Kidney (tissue), 14 donors: ENCODE results near the gene PEX13. TPM values are rescaled to one million over a fixed set of nuclear protein-coding genes. Genes with fewer than 3 reads are reported as not detected.

Source experiments
- DNase-seq, 5 donors: peaks; one replicate each; pipeline ENCODE4 v3.0.0-alpha.2; 2013 to 2020
- FAIRE-seq: peaks from 2 replicates; lab custom pipeline; 2012; peaks lifted over from hg19 to GRCh38; lab: Jason Lieb, UNC
- H3K27ac ChIP-seq, 2 donors: one replicate each; pipeline ENCODE4 v1.7.0; 2013; ENCODE audit warnings: low read depth in 2 of 2, low read length in 2 of 2, inconsistent platforms in 1 of 2
- H3K27me3 ChIP-seq: one replicate; pipeline ENCODE4 v1.7.1; 2013; ENCODE audit warnings: low read length, inconsistent platforms; ENCODE audit not compliant: control insufficient read depth, insufficient read depth
- H3K36me3 ChIP-seq, 3 donors: one replicate each; pipeline versions ENCODE4 v1.7.0 to v1.7.1; 2013; ENCODE audit warnings: low read length in 3 of 3, control low read depth in 1 of 3, inconsistent platforms in 1 of 3; ENCODE audit not compliant: insufficient read depth in 3 of 3, control insufficient read depth in 2 of 3
- H3K4me1 ChIP-seq, 3 donors: one replicate each; pipeline versions ENCODE4 v1.7.0 to v1.7.1; 2013; ENCODE audit warnings: low read length in 3 of 3, inconsistent platforms in 1 of 3, low read depth in 1 of 3; ENCODE audit not compliant: control insufficient read depth in 2 of 3, insufficient read depth in 2 of 3
- H3K4me3 ChIP-seq, 3 donors: one replicate each; pipeline versions ENCODE4 v1.7.0 to v1.8.1; 2013; ENCODE audit warnings: low read length in 3 of 3, control low read depth in 1 of 3, inconsistent platforms in 1 of 3
- H3K9ac ChIP-seq, 3 donors: one replicate each; pipeline versions ENCODE4 v1.7.0 to v1.7.1; 2013; ENCODE audit warnings: low read length in 3 of 3, control low read depth in 1 of 3, inconsistent platforms in 1 of 3
- H3K9me3 ChIP-seq, 3 donors: one replicate each; pipeline versions ENCODE4 v1.7.0 to v1.7.1; 2013; ENCODE audit warnings: low read length in 3 of 3, control low read depth in 1 of 3, inconsistent platforms in 1 of 3; ENCODE audit not compliant: control insufficient read depth in 2 of 3, insufficient read depth in 1 of 3
- CTCF ChIP-seq: IDR thresholded peaks from 3 replicates; pipeline ENCODE4 v1.5.1; 2012; ENCODE audit warnings: mild to moderate bottlenecking, moderate library complexity, borderline replicate concordance; ENCODE audit not compliant: insufficient read depth; ENCODE audit errors: extremely low read depth
- intact Hi-C: fragments of 100-400 bp; cut with DNase I; formaldehyde crosslinking; loops from one replicate; pipeline ENCODE4 v1.11.1; 2022
- polyA plus RNA-seq: library from polyadenylated mRNA; stranded (reverse); fragments of 350-450 nt; fragmentation: Illumina TruSeq; extraction: RNeasy Lipid Tissue Mini Kit (QIAGEN cat#74804); gene quantifications from one replicate; pipeline ENCODE4 v1.2.3, GENCODE V29; 2014; ENCODE audit warnings: low read depth, low replicate concordance; ENCODE audit not compliant: insufficient read depth
- total RNA-seq: library from RNA; stranded (reverse); fragmentation: NEBNext Ultra II Directional; extraction: Animal tissue kit (Norgen Biotek cat#: 25700); gene quantifications from one replicate; pipeline ENCODE4 v1.2.1, GENCODE V29; 2021
- donor health status: control.
- donor health status: control.
- donor health status: control.
- donor health status: control.
- donor health status: control.
- donor health status: DM: yes; HTN: yes; CAD: no.
- donor health status: Normal renal cell carcinoma (clear cell type).

PEX13 gene
- total and polyA plus RNA-seq, 2 donors from 2014 or later = 12.7 to 22.5 TPM

- no peaks in the 10 kb centered on the region for H3K27me3 ChIP-seq
- no peaks in the 10 kb centered on the region for H3K36me3 ChIP-seq
- no peak overlapping the region for H3K9ac ChIP-seq
- H3K9me3 ChIP-seq = no peaks in the 10 kb centered on the region
- TF ChIP-seq CTCF = no peak
- FAIRE-seq (no peak), DNase-seq (no peak)
- intact Hi-C loops = no loop called here
- H3K4me1 ChIP-seq = no peaks in the 10 kb centered on the region
- no peak overlapping the region for H3K27ac ChIP-seq
- H3K4me3 ChIP-seq = no peak overlapping the region
Measured at GRCh38 chr2:60989259-60989658, 28.3 kb upstream of the PEX13 start.

DNA sequence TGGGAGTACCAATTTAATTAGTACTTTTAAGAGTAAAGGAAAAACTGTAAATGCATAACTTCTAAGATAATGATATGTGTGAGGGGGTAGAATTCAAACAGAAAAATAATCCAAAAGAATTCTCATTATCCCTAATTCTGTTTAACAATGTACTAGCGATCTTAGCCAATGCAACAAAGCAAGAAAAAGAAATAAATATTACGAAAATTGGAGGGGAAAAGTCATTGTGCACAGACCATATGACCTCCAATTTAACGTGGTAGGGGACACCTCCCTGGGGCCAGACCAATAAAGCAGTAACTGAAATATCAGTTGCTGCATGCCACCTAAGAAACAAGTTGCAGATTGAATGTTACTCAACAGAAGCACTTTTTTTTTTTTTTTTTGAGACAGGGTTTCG, 25.9 kb upstream of the PEX13 start:
- TF ChIP-seq CTCF = no peak
- FAIRE-seq = no peak

DNA sequence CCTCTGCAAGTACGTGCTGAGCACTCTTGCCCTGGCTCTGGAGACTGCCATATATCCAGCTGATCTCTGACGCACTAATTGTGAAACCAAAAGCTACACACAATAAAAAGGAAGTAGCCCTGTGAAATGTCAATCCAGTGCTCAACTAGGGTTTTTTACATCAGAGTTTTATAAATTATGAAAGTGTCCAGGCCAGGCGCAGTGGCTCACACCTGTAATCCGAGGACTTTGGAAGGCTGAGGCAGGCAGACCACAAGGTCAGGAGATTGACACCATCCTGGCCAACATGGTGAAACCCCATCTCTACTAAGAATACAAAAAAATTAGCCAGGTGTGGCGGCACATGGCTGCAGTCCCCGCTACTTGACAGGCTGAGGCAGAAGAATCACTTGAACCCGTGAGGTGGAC, 24.5 kb upstream of the PEX13 start:
- TF ChIP-seq CTCF = no peak
- intact Hi-C loops = loop anchor here (10.0 kb wide), 1 partner anchor 288 kb away; no protein-coding TSS in a partner anchor

More for the DNA sequence above, 25.9 kb upstream of the PEX13 start:
- H3K27ac ChIP-seq = no peak overlapping the region
- no peak for DNase-seq
- no peaks in the 10 kb centered on the region for H3K36me3 ChIP-seq
- H3K9me3 ChIP-seq = no peaks in the 10 kb centered on the region
- no peak overlapping the region for H3K9ac ChIP-seq
- H3K4me3 ChIP-seq = no peak overlapping the region
- H3K27me3 ChIP-seq = no peaks in the 10 kb centered on the region
- intact Hi-C loops = loop anchor here (10.0 kb wide), 1 partner anchor 287 kb away; no protein-coding TSS in a partner anchor
- H3K4me1 ChIP-seq = no peaks in the 10 kb centered on the region

DNA sequence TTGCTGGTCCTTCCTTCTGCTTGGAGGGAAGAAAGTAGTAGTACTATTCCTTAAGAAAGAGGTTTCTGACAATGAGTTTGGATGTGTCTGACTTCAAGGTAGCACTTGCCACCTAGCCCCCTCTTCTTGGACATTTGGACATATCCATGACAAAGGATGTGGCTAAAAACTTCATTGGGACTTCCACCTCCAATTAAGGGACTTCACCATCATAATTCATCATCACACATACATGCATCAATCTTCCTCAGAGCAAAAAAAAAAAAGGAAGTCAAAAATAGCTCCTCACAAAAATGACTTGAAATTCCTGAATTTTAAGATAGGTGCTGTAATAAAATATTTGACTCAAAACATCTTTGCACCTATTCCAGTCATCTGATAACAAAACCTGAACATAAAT, 23.4 kb upstream of the PEX13 start:
- H3K4me1 ChIP-seq = no peaks in the 10 kb centered on the region
- no peak overlapping the region for H3K27ac ChIP-seq
- H3K9me3 ChIP-seq = no peaks in the 10 kb centered on the region
- H3K36me3 ChIP-seq = no peaks in the 10 kb centered on the region
- no peak for DNase-seq
- H3K9ac ChIP-seq = no peak overlapping the region
- no peak for TF ChIP-seq CTCF
- no peak overlapping the region for H3K4me3 ChIP-seq
- H3K27me3 ChIP-seq = no peaks in the 10 kb centered on the region
- intact Hi-C loops = loop anchor here (10.0 kb wide), 1 partner anchor 289 kb away; no protein-coding TSS in a partner anchor
- no peak for FAIRE-seq

More for the DNA sequence above, 24.5 kb upstream of the PEX13 start:
- Histone ChIP-seq H3K4me3 (no peak overlapping the region), H3K9me3 (no peaks in the 10 kb centered on the region), H3K4me1 (no peaks in the 10 kb centered on the region), H3K36me3 (no peaks in the 10 kb centered on the region), H3K27me3 (no peaks in the 10 kb centered on the region), H3K9ac (no peak overlapping the region), H3K27ac (no peak overlapping the region)
- DNase-seq = peak in 1 of 5 donors; percentile 32
- no peak for FAIRE-seq
